ENCODE data around the gene APOH. TPM values are rescaled to one million over a fixed set of nuclear protein-coding genes. Genes with fewer than 3 reads are reported as not detected.

Gene APOH
- total and polyA plus RNA-seq, 4 donors, result 0.39 to 15.4 (median 4.8) TPM

- no peaks in the 10 kb centered on the region for H3K36me3 ChIP-seq (ENCODE audit: control insufficient read depth in 4 of 4, insufficient read depth in 4 of 4, low read length in 4 of 4)
- H3K27me3 ChIP-seq (ENCODE audit: control insufficient read depth in 3 of 3, insufficient read depth in 3 of 3, low read length in 2 of 3), result peaks cover 0 to 3% (median 0%) of the 10 kb centered on the region in 3 donors
- DNase-seq (no peak), ATAC-seq (ENCODE audit: insufficient read depth, low FRiP score) (no peak)
- 82 to 94% methylated on average over 5 of the region's 5 CpGs for WGBS, 2 donors
- H3K4me3 ChIP-seq, result no peak overlapping the region
- no peak overlapping the region for H3K27ac ChIP-seq (ENCODE audit: low read depth in 1 of 2, low read length in 1 of 2)
- TF ChIP-seq CTCF (IDR thresholded peaks at IDR 0.05; ENCODE audit: control extremely low read depth, extremely low read depth), result no peak
- no peaks in the 10 kb centered on the region for H3K9me3 ChIP-seq (ENCODE audit: control insufficient read depth in 4 of 4, insufficient read depth in 3 of 4, low read length in 3 of 4)
- no peak overlapping the region for H3K9ac ChIP-seq (ENCODE audit: insufficient read depth in 1 of 2, low read length in 2 of 2)
- no peaks in the 10 kb centered on the region for H3K4me1 ChIP-seq (ENCODE audit: control insufficient read depth in 5 of 5, insufficient read depth in 5 of 5, low read length in 5 of 5)
Observed at GRCh38 chr17:66214884-66215528, 14.2 kb downstream of the APOH start.

- H3K9me3 ChIP-seq (ENCODE audit: control insufficient read depth in 4 of 4, insufficient read depth in 3 of 4, low read length in 3 of 4), result no peaks in the 10 kb centered on the region
- H3K27ac ChIP-seq (ENCODE audit: low read depth in 1 of 2, low read length in 1 of 2), result no peak overlapping the region
- no peak overlapping the region for H3K4me3 ChIP-seq
- H3K36me3 ChIP-seq (ENCODE audit: control insufficient read depth in 4 of 4, insufficient read depth in 4 of 4, low read length in 4 of 4), result no peaks in the 10 kb centered on the region
- DNase-seq (no peak), ATAC-seq (ENCODE audit: insufficient read depth, low FRiP score) (no peak)
- no peaks in the 10 kb centered on the region for H3K4me1 ChIP-seq (ENCODE audit: control insufficient read depth in 5 of 5, insufficient read depth in 5 of 5, low read length in 5 of 5)
- WGBS, 2 donors, result 91 to 94% methylated on average over 9 of the region's 9 CpGs
- H3K9ac ChIP-seq (ENCODE audit: insufficient read depth in 1 of 2, low read length in 2 of 2), result no peak overlapping the region
- H3K27me3 ChIP-seq (ENCODE audit: control insufficient read depth in 3 of 3, insufficient read depth in 3 of 3, low read length in 2 of 3), result no peaks in the 10 kb centered on the region
- TF ChIP-seq CTCF (IDR thresholded peaks at IDR 0.05; ENCODE audit: control extremely low read depth, extremely low read depth), result no peak
Observed at GRCh38 chr17:66211047-66211810, 18.0 kb downstream of the APOH start.

- DNase-seq, result no peak
- no peak for TF ChIP-seq CTCF (IDR thresholded peaks at IDR 0.05; ENCODE audit: control extremely low read depth, extremely low read depth)
- Histone ChIP-seq H3K4me3 (no peak overlapping the region), H3K27ac (ENCODE audit: low read depth in 1 of 2, low read length in 1 of 2) (no peak overlapping the region), H3K9me3 (ENCODE audit: control insufficient read depth in 4 of 4, insufficient read depth in 3 of 4, low read length in 3 of 4) (no peaks in the 10 kb centered on the region), H3K27me3 (ENCODE audit: control insufficient read depth in 3 of 3, insufficient read depth in 3 of 3, low read length in 2 of 3) (no peaks in the 10 kb centered on the region), H3K4me1 (ENCODE audit: control insufficient read depth in 5 of 5, insufficient read depth in 5 of 5, low read length in 5 of 5) (no peaks in the 10 kb centered on the region), H3K36me3 (ENCODE audit: control insufficient read depth in 4 of 4, insufficient read depth in 4 of 4, low read length in 4 of 4) (no peaks in the 10 kb centered on the region), H3K9ac (ENCODE audit: insufficient read depth in 1 of 2, low read length in 2 of 2) (no peak overlapping the region)
- ATAC-seq (ENCODE audit: insufficient read depth, low FRiP score), result no peak
- 93 to 94% methylated on average over 2 of the region's 2 CpGs for WGBS, 2 donors
Observed at GRCh38 chr17:66210208-66210574, 19.0 kb downstream of the APOH start.
